Endometrium (tissue), 2 donors: Measurements from ENCODE around the gene ZYX.

Source experiments
- FAIRE-seq: peaks from 2 replicates; lab custom pipeline; 2012; peaks lifted over from hg19 to GRCh38; lab: Jason Lieb, UNC
- donor health status: control.
- donor health status: control.

ZYX gene

GRCh38 chr7:143363016-143363937, 17.9 kb upstream of the ZYX start:
- FAIRE-seq, result no peak

GRCh38 chr7:143367972-143368371, 13.2 kb upstream of the ZYX start:
- FAIRE-seq, result no peak

GRCh38 chr7:143368387-143368786, 12.8 kb upstream of the ZYX start:
- FAIRE-seq, result no peak

- no peak for FAIRE-seq
Observed at GRCh38 chr7:143369678-143370651, 11.2 kb upstream of the ZYX start.

GRCh38 chr7:143372070-143372469, 9.1 kb upstream of the ZYX start:
- FAIRE-seq, result no peak

- no peak for FAIRE-seq
Observed at GRCh38 chr7:143373255-143373794, 7.8 kb upstream of the ZYX start.

- no peak for FAIRE-seq
Observed at GRCh38 chr7:143374561-143374960, 6.6 kb upstream of the ZYX start.

- FAIRE-seq, result no peak
Observed at GRCh38 chr7:143375298-143376034, 5.7 kb upstream of the ZYX start.

- FAIRE-seq, result no peak
Observed at GRCh38 chr7:143376396-143376795, 4.7 kb upstream of the ZYX start.

GRCh38 chr7:143379611-143380259, 1.4 kb upstream of the ZYX start:
- no peak for FAIRE-seq

GRCh38 chr7:143380260-143380645, 892 bp upstream of the ZYX start:
- FAIRE-seq, result no peak

- FAIRE-seq, result no peak
Observed at GRCh38 chr7:143381427-143382125, 431 bp downstream of the ZYX start.

- FAIRE-seq, result no peak
Observed at GRCh38 chr7:143382126-143382790, 1.1 kb downstream of the ZYX start.

GRCh38 chr7:143382791-143383641, 1.9 kb downstream of the ZYX start:
- no peak for FAIRE-seq

GRCh38 chr7:143383642-143383957, 2.5 kb downstream of the ZYX start:
- no peak for FAIRE-seq

GRCh38 chr7:143384148-143384547, 3.0 kb downstream of the ZYX start:
- no peak for FAIRE-seq

GRCh38 chr7:143384661-143385631, 3.8 kb downstream of the ZYX start:
- FAIRE-seq, result no peak
